HL-60/S4 treated with phorbol 12-myristate 13-acetate at 8.2 ng/mL for 4 days and 3 days (cell line): ENCODE results near the gene DCUN1D5.
"Not testable (repeated sequence)": the region's sequence is repeated elsewhere in the genome, so short reads cannot be mapped to it uniquely, and the experiment has no call there.

Source experiments
- in situ Hi-C: fragments of 300-500 bp; cut with MboI; formaldehyde crosslinking; loops from 2 replicates; pipeline ENCODE4 v1.15.0; 2022; ENCODE audit warnings: low sequenced_read_pairs

The DCUN1D5 gene

DNA sequence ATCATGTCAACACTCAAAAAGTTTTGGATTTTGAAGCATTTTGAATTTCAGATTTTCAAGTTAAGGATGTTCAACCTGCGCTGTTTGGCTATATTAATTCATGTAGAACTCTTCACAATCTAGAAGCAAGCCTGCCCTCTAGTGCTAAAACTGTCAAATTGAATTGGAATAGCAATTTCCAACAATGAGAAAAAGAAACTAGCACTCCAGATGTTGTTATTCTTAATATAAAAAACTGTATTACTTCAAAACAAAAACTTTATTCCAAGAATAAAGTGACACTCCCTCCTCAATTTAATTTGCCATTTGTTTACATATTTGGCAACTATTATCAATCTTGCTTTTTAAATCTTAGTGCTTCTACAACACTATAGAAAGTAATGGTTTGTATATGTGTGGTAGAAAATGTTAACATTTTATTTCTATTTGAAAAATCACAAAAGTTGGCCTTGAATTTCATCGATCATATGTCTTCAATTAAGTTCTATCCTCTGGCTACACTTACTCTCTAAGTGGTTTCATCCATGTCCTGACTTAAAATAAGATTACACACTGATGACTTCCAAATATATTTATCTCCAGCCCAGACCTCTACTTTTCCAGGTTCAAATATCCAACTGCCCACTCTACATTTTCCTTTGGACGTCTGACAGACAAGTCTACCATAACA is 36.6 kb downstream of the DCUN1D5 start:
- in situ Hi-C loops = no loop called here

DNA sequence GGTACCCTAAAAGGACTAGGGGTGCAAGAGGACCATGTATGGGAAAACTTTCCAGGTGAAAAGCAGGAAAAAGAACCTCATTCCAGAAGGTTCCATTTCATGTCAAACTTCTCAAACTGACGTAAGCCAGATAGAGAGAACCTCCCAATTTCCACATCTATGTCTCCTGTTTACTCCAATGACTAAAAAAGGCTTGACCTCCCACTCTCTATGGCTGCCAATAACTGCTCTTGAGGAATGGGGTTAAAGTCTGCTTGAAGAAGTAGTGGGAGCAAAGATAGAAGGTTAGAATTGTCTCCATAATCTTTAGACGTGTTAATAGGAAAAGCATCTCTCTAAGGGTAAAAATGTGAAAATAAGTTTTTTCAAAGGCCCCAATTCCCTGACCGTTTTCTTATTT is 38.0 kb downstream of the DCUN1D5 start:
- in situ Hi-C loops = no loop called here

DNA sequence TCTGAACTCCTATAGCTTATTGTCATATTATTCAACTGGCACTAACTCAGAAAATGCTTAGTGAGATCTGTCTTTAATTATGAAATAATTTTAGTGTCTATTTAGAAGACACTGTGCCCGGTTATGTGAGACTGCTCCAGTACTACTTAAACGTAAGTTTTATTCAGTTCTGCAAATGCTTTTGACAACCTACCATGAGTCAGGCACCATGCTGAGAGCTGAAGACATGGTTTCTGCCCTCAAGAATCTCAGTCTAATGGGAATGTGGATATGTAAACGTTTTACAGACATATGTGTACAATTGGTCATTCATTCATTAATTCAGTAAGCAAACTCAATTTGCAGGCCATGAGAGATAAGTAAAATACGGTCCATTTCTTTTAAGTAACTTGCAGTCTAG is 40.0 kb downstream of the DCUN1D5 start:
- in situ Hi-C loops = no loop called here

DNA sequence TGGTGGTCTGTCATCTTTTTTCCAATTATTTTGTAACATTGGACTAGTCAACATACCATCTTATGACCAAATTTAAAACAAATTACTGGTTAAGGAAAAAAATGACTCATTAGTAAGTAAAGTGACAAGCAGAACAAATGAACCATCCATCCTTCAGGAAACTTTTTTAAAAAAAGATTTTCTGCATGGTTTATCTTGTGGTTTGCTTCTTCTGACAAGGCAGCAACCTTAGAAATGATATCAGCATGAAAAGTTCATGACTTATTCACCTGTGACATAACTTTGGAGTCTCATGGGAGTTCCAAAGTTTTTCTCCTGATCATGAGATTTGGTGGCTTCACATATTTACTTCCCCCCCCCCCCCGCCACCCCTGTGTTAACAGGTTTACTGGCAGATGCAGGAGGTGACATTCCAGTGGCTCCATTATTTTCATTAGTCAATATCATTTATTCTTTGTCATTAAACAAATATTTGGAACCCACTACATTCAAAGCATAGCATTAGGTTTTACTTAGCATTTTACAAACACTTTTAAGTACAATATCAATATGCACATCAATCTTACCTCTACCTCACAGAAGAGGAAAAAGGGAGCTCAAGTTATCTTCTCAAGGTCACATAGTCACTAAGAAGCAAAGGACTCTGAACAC is 40.7 kb downstream of the DCUN1D5 start:
- in situ Hi-C loops = no loop called here

DNA sequence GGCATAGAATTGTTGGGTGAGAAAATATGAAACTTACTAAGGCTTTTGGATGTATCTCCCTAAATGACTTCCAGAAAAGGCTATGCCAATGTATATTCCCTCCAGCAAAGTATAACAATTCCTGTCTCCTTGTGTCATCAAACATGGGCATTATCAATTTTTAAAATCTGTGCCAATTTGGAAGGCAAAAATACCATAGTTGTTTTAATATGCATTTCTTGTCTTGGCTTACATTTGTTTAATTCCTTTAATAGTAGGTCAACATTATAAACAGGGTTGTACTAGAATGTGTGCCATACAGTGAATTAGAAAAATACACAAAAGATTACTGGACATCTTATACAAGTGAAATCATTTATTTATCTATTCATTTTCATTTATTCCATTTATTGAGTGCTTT is 41.6 kb downstream of the DCUN1D5 start:
- in situ Hi-C loops = no loop called here

DNA sequence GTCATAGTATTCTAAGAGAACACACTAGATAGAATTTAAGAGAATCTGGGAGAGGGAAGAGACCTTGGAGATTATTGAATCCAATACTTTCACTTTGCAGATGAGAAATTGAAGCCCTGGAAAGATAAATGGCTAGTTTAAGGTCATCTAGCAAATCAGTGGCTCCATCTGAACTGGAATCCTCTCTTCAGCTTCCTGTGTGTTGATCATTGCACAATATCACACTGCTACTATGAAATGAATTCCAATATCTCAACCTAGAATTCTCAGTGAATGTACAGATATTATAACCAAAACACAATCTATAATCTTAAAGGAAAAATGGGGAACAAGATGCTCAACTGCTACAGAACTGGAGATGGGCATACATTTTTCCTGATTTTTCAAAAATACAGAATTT is 44.1 kb downstream of the DCUN1D5 start:
- in situ Hi-C loops = no loop called here

DNA sequence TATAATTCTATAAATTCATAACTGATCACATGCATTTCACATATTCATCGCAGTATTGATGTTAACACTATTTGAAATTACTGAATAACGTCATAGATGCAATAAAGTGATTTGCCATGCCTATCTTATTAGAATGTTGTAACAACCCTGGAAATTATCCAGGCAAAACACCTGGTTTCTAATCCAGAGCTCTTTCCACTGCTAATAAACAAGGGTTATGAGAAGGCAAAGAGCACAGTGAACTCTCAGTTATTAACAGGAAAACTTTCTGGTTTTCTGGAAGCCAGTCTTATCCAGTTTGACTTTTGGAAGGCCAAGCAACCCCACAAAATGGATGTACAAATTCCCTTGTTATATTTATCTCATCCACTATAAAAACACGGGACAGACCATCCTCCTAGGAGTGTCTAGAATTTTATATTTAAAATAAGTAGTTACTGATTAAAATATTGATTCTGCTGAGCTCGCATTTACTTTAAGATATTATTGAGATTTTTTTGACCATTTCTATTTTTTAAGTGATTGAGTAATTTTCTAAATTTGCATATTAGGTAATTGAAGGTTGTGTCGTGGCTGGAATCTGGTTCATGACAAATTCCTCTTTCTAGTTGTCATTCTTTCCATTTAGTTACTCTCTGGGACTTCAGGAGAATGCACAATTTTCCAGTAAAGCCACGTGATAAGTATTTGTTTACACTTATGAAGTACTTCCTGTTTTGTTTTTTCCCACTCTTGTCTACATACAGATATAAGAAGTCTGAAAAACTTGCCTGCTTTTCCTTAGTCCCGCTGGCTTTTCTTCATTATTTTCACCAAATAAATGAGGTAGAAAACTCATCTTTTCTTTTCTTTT is 47.9 kb downstream of the DCUN1D5 start:
- in situ Hi-C loops = no loop called here

DNA sequence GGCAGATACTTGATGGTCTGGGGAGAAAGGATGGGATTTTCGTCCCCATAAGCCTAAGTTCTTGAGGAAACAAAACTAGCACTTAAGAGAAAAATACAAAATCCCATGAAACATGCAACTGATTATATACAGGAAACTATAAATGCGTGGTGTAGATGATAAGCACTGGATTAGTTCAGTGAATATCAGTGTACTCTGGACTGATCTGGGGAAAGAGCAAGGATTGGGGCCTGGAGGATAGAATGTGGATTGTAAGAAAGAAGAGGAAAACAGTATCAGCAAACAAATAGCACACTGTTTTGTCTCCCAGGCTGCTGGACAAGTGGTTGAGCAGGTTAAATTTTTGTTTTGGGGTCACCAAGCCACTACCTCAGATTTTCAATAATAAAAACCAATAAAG is 49.8 kb downstream of the DCUN1D5 start:
- in situ Hi-C loops = no loop called here

DNA sequence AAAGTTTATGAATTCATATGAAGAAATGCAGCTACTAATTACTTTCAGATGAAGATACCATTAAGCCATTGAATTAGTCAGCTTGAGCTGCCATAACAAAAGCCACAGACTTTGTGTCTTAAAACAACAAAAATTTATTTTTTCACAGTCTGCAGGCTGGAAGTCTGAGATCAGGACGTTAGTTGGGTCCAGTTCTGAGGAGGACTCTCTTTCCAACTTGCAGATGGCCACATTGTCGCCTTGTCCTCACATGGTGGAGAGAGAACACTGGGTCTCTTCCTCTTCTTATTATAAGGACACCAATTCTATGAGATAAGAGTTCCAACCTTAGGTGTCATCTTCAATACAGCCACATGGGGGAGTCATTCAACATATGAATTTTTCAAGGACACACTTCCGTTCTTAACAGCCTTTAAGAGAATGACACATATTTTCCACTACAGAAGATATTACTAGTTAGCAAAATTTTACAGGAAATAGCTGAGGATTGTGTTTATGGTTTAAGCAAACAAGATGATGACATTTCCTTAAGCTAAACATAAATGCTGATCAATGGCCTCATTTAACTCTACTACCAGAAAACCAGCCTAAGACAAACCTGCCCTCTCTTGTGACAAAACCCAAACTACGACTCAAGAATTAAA is 56.0 kb downstream of the DCUN1D5 start:
- in situ Hi-C loops = no loop called here

DNA sequence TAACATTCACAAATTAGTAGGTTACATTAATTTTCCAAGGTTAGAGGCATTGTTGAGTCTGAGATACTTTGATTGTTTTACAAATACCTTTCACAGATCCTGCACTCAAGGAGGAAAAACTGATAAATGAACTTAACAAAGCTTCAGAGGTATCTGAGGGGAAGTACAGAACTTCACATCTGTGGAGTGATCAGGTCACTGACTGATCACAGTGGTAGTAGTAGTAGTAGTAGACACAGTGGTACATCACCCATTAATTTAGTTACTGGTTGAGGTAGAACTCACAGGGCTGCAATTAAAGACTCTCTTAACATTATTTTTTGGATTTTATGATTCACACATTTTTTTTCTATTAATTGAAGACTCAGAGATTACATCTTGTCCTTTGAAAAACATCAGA is 56.7 kb downstream of the DCUN1D5 start:
- in situ Hi-C loops = no loop called here

DNA sequence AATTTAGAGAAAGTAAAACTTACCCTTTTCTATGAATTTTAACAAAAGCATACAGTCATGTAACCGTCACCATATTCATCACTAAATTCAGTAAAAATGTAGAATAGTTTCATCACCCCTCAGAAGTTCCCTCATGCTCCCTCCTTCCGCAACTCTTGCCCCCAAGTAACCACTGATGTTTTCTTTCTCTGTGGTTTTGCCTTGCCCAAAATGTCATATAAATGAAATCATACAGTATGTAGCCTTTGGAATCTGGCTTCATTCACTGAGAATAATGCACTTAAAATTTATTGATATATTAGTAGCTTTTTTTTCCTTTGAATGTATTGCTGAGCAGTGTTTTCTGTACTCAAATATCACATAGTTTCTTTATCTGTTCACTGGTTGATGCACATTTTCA is 60.1 kb downstream of the DCUN1D5 start:
- in situ Hi-C loops = no loop called here

DNA sequence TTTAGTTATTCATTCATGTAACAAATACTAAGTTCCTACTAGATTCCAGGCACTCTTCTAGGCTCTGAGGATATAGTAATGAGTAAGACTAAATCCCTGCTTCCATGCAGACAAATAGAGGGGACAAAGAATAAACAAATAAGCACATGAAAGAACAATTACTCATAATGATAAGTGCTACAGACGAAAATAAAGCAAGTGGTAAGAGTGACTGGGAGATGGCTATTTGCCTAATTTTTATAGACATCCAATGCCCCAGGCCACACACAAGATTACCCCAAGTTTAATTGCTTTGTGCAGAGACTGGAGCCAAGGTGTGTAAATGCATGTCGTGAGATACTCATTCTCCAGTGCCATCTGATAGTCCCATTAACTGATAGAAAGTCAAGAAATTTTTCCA is 62.6 kb downstream of the DCUN1D5 start:
- in situ Hi-C loops = no loop called here

DNA sequence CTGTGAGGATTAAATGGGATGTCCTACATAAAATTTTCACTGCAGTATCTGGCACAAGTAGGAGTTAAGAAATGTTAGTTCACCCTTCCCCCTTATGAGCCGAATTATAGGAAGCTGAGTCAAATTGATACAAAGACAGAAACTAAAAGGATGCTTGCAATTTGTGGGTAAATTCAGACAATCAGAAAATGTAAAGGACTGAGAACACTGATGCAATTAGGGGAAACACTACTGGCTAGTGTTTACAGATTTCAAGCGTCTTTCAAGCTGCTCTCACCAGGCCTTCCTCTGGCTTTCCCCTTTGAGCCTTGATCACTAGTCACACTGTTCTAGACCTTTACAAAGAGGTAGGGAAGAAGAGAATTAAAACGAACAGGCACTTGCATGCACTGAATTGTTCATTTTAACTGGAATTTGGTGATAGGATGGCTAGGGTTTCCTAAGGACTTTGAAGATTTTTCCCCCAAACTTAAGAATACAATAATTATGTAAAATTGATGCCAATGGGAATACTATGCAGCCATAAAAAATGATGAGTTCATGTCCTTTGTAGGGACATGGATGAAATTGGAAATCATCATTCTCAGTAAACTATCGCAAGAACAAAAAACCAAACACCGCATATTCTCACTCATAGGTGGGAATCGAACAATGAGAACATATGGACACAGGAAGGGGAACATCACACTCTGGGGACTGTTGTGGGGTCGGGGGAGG is 63.5 kb downstream of the DCUN1D5 start:
- in situ Hi-C loops = not testable (repeated sequence)

DNA sequence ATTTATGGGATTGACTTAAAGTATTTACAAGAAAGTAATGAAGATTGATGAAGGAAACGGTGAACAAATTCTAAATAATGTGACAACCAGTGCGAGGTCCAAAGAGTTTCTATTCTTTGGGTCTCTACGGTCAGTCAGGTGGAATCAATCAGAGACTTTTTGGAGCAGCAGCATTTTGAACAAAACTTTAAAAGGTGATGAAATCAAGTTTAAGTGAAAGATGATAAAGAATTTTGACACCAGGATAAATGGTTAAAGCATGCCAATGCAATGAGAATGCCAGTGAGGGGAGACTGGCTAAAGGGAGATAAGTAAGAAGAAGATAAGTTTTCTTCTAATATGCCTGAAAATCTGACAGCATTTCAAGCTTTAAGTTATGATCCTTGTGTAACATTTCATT is 67.9 kb downstream of the DCUN1D5 start:
- in situ Hi-C loops = no loop called here

DNA sequence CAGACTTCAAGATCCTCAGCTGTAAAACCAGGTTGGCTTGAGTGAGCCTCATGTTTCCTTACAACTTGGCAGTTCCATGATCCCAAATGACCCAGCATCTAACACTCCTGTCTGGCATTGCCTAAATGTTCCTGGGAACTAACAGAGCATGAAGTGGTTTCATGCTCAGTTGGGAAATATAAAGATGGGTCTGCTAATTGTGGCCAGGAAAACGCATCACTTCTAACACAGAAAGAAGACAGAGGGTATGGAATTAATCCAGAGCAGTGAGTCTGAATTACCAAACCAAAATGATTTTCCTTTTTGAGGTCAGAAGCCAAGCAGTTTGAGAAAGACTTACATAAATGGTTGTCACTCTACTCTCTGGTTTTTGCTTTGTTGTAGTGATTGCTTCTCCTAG is 75.9 kb downstream of the DCUN1D5 start:
- in situ Hi-C loops = no loop called here

DNA sequence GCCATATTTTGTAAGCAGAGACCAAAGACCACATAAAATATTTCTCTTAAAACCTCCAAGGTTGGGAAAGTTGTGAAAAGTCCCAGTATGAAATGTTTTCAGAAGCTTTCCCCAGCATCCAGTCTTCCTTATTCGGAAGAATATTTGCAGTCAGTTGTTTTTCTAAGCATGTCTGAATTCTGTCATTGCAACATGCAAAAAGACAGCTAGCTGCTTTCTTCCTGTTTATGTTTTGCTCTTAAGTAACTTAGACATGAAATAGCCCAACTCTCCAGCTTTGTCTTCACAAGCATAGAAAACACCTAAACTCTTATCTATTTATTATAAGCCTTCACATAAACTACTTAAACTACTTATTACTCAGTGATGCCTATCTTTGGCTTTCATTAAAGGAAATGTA is 78.5 kb downstream of the DCUN1D5 start:
- in situ Hi-C loops = no loop called here
